Measurements from ENCODE around the gene MEAF6. TPM values are rescaled to one million over a fixed set of nuclear protein-coding genes. Genes with fewer than 3 reads are reported as not detected.
A peak's percentile ranks its signal among the peaks of the same experiment; 100 is the strongest.

The MEAF6 gene
- total RNA-seq, result 10 to 100 TPM; 25.8 to 76.3 (median 68.7) TPM
- polyA plus RNA-seq, result 10 to 100 TPM; 41.4 to 62.0 (median 45.5) TPM
- long read RNA-seq, donor 1, transcript MEAF6-201 (7 exons, 1,525 nt), result major isoform, 6 of 8 reads
- long read RNA-seq, donor 1, partial matches to known transcripts, result 0 of 8 reads
- long read RNA-seq, donor 1, other reads (novel, unspliced or antisense), result 0 of 8 reads
- long read RNA-seq, donor 2, transcript MEAF6-201 (7 exons, 1,525 nt), result major isoform, 11 of 13 reads
- long read RNA-seq, donor 2, partial matches to known transcripts, result 0 of 13 reads
- long read RNA-seq, donor 2, other reads (novel, unspliced or antisense), result 0 of 13 reads
- long read RNA-seq, donor 3, transcript MEAF6-201 (7 exons, 1,525 nt), result major isoform, 9 of 9 reads
- long read RNA-seq, donor 3, partial matches to known transcripts, result 0 of 9 reads
- long read RNA-seq, donor 3, other reads (novel, unspliced or antisense), result 0 of 9 reads
- long read RNA-seq, donor 4, partial matches to known transcripts, result 0 of 3 reads
- long read RNA-seq, donor 4, other reads (novel, unspliced or antisense), result 0 of 3 reads
- long read RNA-seq, donor 5, transcript MEAF6-201 (7 exons, 1,525 nt), result major isoform, 14 of 16 reads
- long read RNA-seq, donor 5, partial matches to known transcripts, result 0 of 16 reads
- long read RNA-seq, donor 5, other reads (novel, unspliced or antisense), result 0 of 16 reads
- long read RNA-seq, donor 6, result 0 reads
- long read RNA-seq, donor 7, transcript MEAF6-201 (7 exons, 1,525 nt), result major isoform, 18 of 27 reads
- long read RNA-seq, donor 7, partial matches to known transcripts, result 7 of 27 reads
- long read RNA-seq, donor 7, other reads (novel, unspliced or antisense), result 0 of 27 reads
- long read RNA-seq, donor 8, transcript MEAF6-201 (7 exons, 1,525 nt), result major isoform, 10 of 21 reads
- long read RNA-seq, donor 8, partial matches to known transcripts, result 6 of 21 reads
- long read RNA-seq, donor 8, other reads (novel, unspliced or antisense), result 0 of 21 reads
- long read RNA-seq, donor 9, transcript MEAF6-201 (7 exons, 1,525 nt), result major isoform, 5 of 8 reads
- long read RNA-seq, donor 9, partial matches to known transcripts, result 0 of 8 reads
- long read RNA-seq, donor 9, other reads (novel, unspliced or antisense), result 0 of 8 reads
- long read RNA-seq, donor 10, partial matches to known transcripts, result 0 of 4 reads
- long read RNA-seq, donor 10, other reads (novel, unspliced or antisense), result 0 of 4 reads

- Histone ChIP-seq H3K27ac (peak within 1 kb of the TSS; percentile 90 to 98 (median 97)), H3K4me3 (peak within 1 kb of the TSS; percentile 86 to 100 (median 94)), H3K9me3 (no peaks in the 10 kb centered on the region), H3K36me3 (peaks cover 0 to 34% (median 23%) of the 10 kb centered on the region in 4 donors), H3K27me3 (no peaks in the 10 kb centered on the region), H3K4me1 (peaks cover 15 to 32% (median 24%) of the 10 kb centered on the region in 4 donors)
- WGBS, 5 donors, result 0 to 1% (median 1%) methylated on average over 18 to 100 of the region's 100 CpGs
- intact Hi-C loops (cut with DNase I; ENCODE audit: low total_unique reads), result no loop called here
- TF ChIP-seq POLR2A (IDR thresholded peaks at IDR 0.05) (peak in 2 of 4 donors; percentile 47 to 55), CTCF (IDR thresholded peaks at IDR 0.05) (peak in 3 of 7 experiments; percentile 74 to 95 (median 86)), EP300 (IDR thresholded peaks at IDR 0.05) (no peak), POLR2AphosphoS5 (IDR thresholded peaks at IDR 0.05) (peak; percentile 11 to 85 (median 84))
- peak; percentile 86 to 95 for DNase-seq
Measured at GRCh38 chr1:37514350-37515184, at the start of gene MEAF6. MEAF6 (minus strand) TSS chr1:37514766; CDS start chr1:37514746, 20 bp downstream.

- intact Hi-C loops (cut with DNase I; ENCODE audit: low total_unique reads), result no loop called here
- peaks cover 36 to 84% (median 69%) of the 10 kb centered on the region in 4 donors for H3K36me3 ChIP-seq
- H3K27me3 ChIP-seq, result no peaks in the 10 kb centered on the region
- H3K9me3 ChIP-seq, result no peaks in the 10 kb centered on the region
- H3K4me1 ChIP-seq, result peaks cover 0 to 17% (median 0%) of the 10 kb centered on the region in 4 donors
- WGBS, 5 donors, result 71 to 91% (median 80%) methylated on average over 1 of the region's 1 CpG
- DNase-seq, result no peak
- no peak overlapping the region for H3K27ac ChIP-seq
- no peak for TF ChIP-seq POLR2AphosphoS5 (IDR thresholded peaks at IDR 0.05)
- no peak for TF ChIP-seq EP300 (IDR thresholded peaks at IDR 0.05)
- no peak for TF ChIP-seq POLR2A (IDR thresholded peaks at IDR 0.05)
- TF ChIP-seq CTCF (IDR thresholded peaks at IDR 0.05), result no peak
- H3K4me3 ChIP-seq, result no peak overlapping the region
Measured at GRCh38 chr1:37562984-37563383, 48.4 kb upstream of the MEAF6 start.

GRCh38 chr1:37561133-37562132 is 46.9 kb upstream of the MEAF6 start:
- intact Hi-C loops (cut with DNase I; ENCODE audit: low total_unique reads), result no loop called here
- TF ChIP-seq EP300 (IDR thresholded peaks at IDR 0.05) (no peak), CTCF (IDR thresholded peaks at IDR 0.05) (peak in 2 of 7 experiments; percentile 21 to 33), POLR2A (IDR thresholded peaks at IDR 0.05) (no peak)
- H3K27ac ChIP-seq, result no peak overlapping the region
- H3K36me3 ChIP-seq, result peaks cover 23 to 69% (median 53%) of the 10 kb centered on the region in 4 donors
- WGBS, 5 donors, result 91 to 96% (median 94%) methylated on average over 17 to 21 of the region's 21 CpGs
- no peaks in the 10 kb centered on the region for H3K9me3 ChIP-seq
- DNase-seq, result peak in 1 of 2 donors; percentile 37
- peaks cover 8 to 26% (median 13%) of the 10 kb centered on the region in 4 donors for H3K4me1 ChIP-seq
- H3K4me3 ChIP-seq, result no peak overlapping the region
- no peaks in the 10 kb centered on the region for H3K27me3 ChIP-seq

All from stomach (tissue), 19 donors.